ENCODE data around the gene SLC17A1. TPM values are rescaled to one million over a fixed set of nuclear protein-coding genes. Genes with fewer than 3 reads are reported as not detected.

The SLC17A1 gene
- total and polyA plus RNA-seq, 2 donors (not counting 3 experiments of a cell fraction or from before 2014, with no cell fraction given) = not detected

DNA sequence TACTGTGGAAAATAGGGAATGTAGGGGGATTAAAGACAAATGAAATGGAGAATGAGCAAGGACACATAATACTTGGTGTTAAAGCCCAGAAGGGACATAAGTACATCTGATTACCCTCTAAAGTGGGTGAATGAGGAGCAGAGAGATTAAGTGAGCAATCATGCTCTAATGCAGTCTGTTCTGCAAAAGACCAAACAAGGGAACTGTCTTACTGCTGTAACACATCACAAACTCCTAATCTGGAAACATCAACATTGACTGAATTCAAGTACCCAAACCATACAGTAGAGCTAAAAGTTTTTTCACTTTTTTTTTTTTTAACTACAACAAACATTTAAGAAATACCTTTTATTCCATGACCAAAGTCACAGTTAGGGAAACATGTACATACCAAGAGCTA is 96.6 kb downstream of the SLC17A1 start:
- ChIA-PET CTCF (interaction anchor here (1.2 to 1.9 kb wide), 2 partner anchors 16 to 17 kb away, joined by 3 to 5 read pairs; no protein-coding TSS in a partner anchor), POLR2A (no interaction called here)
- intact Hi-C loops (cut with micrococcal nuclease) = no loop called here
- Histone ChIP-seq H3K4me3 (replicated peaks in 1 of 3; ENCODE audit: insufficient read depth in 1 of 3, low read depth in 1 of 3, low read length in 3 of 3) (no peak overlapping the region), H3K36me3 (ENCODE audit: control insufficient read depth in 2 of 2, extremely low read depth in 1 of 2, insufficient read depth in 2 of 2, low read length in 2 of 2) (no peaks in the 10 kb centered on the region), H4K20me1 (replicated peaks; ENCODE audit: control insufficient read depth, extremely low read depth, insufficient read depth, low read length) (no peaks in the 10 kb centered on the region), H3K4me1 (ENCODE audit: control insufficient read depth, extremely low read depth, insufficient read depth, low read length) (no peaks in the 10 kb centered on the region), H2AFZ (ENCODE audit: low read depth, low read length) (no peak overlapping the region), H3K27ac (ENCODE audit: insufficient read depth, low read depth, low read length) (no peak overlapping the region), H3K9ac (replicated peaks; ENCODE audit: extremely low read depth, insufficient read depth, low read length) (no peak overlapping the region), H3K9me1 (replicated peaks; ENCODE audit: control insufficient read depth, extremely low read depth, insufficient read depth, low read length) (no peaks in the 10 kb centered on the region), H3K27me3 (ENCODE audit: control insufficient read depth in 2 of 2, insufficient read depth in 2 of 2, low read length in 2 of 2) (peaks cover 1 to 8% of the 10 kb centered on the region in 2 experiments), H3K4me2 (ENCODE audit: insufficient read depth, low read length) (no peak overlapping the region), H3K9me3 (replicated peaks; ENCODE audit: control insufficient read depth, insufficient read depth, low read length) (no peaks in the 10 kb centered on the region), H3K79me2 (ENCODE audit: control insufficient read depth, insufficient read depth, low read length) (no peaks in the 10 kb centered on the region)
- FAIRE-seq = no peak
- no peak for TF ChIP-seq FOS (IDR thresholded peaks at IDR 0.05; ENCODE audit: borderline replicate concordance, insufficient read depth, low read length)
- no peak for TF ChIP-seq GATA2 (IDR thresholded peaks at IDR 0.05; ENCODE audit: insufficient read depth, insufficient read length, low read depth, low read length)
- TF ChIP-seq, protein P1, sequence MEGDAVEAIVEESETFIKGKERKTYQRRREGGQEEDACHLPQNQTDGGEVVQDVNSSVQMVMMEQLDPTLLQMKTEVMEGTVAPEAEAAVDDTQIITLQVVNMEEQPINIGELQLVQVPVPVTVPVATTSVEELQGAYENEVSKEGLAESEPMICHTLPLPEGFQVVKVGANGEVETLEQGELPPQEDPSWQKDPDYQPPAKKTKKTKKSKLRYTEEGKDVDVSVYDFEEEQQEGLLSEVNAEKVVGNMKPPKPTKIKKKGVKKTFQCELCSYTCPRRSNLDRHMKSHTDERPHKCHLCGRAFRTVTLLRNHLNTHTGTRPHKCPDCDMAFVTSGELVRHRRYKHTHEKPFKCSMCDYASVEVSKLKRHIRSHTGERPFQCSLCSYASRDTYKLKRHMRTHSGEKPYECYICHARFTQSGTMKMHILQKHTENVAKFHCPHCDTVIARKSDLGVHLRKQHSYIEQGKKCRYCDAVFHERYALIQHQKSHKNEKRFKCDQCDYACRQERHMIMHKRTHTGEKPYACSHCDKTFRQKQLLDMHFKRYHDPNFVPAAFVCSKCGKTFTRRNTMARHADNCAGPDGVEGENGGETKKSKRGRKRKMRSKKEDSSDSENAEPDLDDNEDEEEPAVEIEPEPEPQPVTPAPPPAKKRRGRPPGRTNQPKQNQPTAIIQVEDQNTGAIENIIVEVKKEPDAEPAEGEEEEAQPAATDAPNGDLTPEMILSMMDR (IDR thresholded peaks at IDR 0.05; ENCODE audit: extremely low read depth in 1 of 2, insufficient read depth in 1 of 2, low read depth in 1 of 2, low read length in 2 of 2) = no peak
- TF ChIP-seq EZH2 (IDR thresholded peaks at IDR 0.05; ENCODE audit: borderline replicate concordance, low read depth, low read length, severe bottlenecking) = no peak
- dilution Hi-C loops (cut with MboI; ENCODE audit: extremely low pct_ligation_motif_present, low sequenced_read_pairs) = no loop called here
- BruUV-seq (replicated peaks) = no TSS peak
- no peak for DNase-seq (ENCODE audit: low read depth, low spot score)

Other genes with a start within 250 kb of the SLC17A1 start
- not detected in 2 replicates for gene SCGN, start 179.8 kb downstream of the SLC17A1 start, total RNA-seq
- gene SCGN, start 179.8 kb downstream of the SLC17A1 start, polyA plus RNA-seq = not detected in 2 replicates
- not detected in 2 replicates for gene SLC17A4, start 77.3 kb downstream of the SLC17A1 start, total RNA-seq
- not detected in 2 replicates for gene SLC17A4, start 77.3 kb downstream of the SLC17A1 start, polyA plus RNA-seq
- not detected in 2 replicates for gene SLC17A3, start 42.2 kb upstream of the SLC17A1 start, total RNA-seq
- not detected in 2 replicates for gene SLC17A3, start 42.2 kb upstream of the SLC17A1 start, polyA plus RNA-seq
- not detected in 2 replicates for gene SLC17A2, start 98.6 kb upstream of the SLC17A1 start, total RNA-seq
- not detected in 2 replicates for gene SLC17A2, start 98.6 kb upstream of the SLC17A1 start, polyA plus RNA-seq
- gene TRIM38, start 130.8 kb upstream of the SLC17A1 start, total RNA-seq = 13.2 and 13.7 TPM in 2 replicates
- gene TRIM38, start 130.8 kb upstream of the SLC17A1 start, polyA plus RNA-seq = 4.6 and 5.1 TPM in 2 replicates

All from endothelial cell of umbilical vein (primary cell).